Upper lobe of left lung (tissue), 4 donors: Measurements from ENCODE around the gene NELFE.

Experiments
- CTCF ChIP-seq, 6 experiments: fragments of 450-650 bp in 4 of 6; fragments of 200-600 bp in 2 of 6; sonication (generic) in 2 of 6; IDR thresholded peaks; one replicate each; pipeline ENCODE4 v1.5.1; 2016 to 2019; ENCODE audit warnings: antibody characterized with exemption in 6 of 6
- EP300 ChIP-seq, 4 donors: sonication (generic); formaldehyde crosslinking; IDR thresholded peaks; one replicate each; pipeline ENCODE4 v1.5.1; 2017; ENCODE audit warnings: antibody characterized with exemption in 4 of 4, control low read depth in 2 of 4
- POLR2A ChIP-seq, 4 donors: fragments of 450-650 bp; IDR thresholded peaks; one replicate each; pipeline ENCODE4 v1.5.1; 2016 to 2017; ENCODE audit warnings: antibody characterized with exemption in 4 of 4, mild to moderate bottlenecking in 2 of 4
- POLR2AphosphoS5 ChIP-seq, 2 donors: sonication (generic); formaldehyde crosslinking; IDR thresholded peaks; one replicate each; pipeline ENCODE4 v1.5.1; 2017; ENCODE audit warnings: antibody characterized with exemption in 2 of 2

- TF ChIP-seq CTCF (IDR thresholded peaks at IDR 0.05), result no peak
- TF ChIP-seq POLR2A (IDR thresholded peaks at IDR 0.05), result no peak
- TF ChIP-seq EP300 (IDR thresholded peaks at IDR 0.05), result no peak
- TF ChIP-seq POLR2AphosphoS5 (IDR thresholded peaks at IDR 0.05), result no peak
Measured at GRCh38 chr6:31935021-31935420, 23.8 kb downstream of the NELFE start.
